D341Med (cell line): ENCODE data around the gene PXDC1.

Experiments
- DNase-seq: peaks from one replicate; pipeline ENCODE4 v3.0.0; 2012; ENCODE audit warnings: low spot score

Gene PXDC1, protein sequence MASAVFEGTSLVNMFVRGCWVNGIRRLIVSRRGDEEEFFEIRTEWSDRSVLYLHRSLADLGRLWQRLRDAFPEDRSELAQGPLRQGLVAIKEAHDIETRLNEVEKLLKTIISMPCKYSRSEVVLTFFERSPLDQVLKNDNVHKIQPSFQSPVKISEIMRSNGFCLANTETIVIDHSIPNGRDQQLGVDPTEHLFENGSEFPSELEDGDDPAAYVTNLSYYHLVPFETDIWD

DNA sequence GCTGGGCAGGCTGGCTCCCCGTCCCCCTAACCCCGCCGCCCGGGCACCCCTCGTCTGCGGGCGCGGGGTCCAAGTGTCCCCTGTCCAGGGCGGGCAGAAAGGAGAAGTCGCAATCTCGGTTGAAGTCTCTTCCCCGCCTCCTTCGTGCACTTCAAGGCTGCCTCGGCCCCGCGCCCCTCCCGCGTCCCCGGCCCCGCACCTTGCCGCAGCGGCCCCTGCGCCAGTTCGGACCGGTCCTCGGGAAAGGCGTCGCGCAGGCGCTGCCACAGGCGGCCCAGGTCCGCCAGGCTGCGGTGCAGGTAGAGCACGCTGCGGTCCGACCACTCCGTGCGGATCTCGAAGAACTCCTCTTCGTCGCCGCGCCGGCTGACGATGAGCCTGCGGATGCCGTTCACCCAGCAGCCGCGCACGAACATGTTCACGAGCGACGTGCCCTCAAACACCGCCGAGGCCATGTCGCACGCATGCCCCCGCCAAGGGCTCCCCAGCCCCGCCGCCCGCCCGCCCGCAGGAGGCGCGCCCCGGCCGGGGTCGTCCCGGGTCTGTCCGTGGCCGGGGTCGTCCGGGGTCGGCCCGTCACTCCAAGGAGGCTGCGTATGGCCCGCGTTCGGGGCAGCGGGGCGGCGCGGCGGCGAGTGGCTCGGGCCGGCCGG lies at the start of gene PXDC1:
TSS of gene PXDC1 (minus strand) at position 637 of the 653 bp plus-strand sequence. CDS start at position 455, 182 bp downstream.
- peak; percentile 79 for DNase-seq

DNA sequence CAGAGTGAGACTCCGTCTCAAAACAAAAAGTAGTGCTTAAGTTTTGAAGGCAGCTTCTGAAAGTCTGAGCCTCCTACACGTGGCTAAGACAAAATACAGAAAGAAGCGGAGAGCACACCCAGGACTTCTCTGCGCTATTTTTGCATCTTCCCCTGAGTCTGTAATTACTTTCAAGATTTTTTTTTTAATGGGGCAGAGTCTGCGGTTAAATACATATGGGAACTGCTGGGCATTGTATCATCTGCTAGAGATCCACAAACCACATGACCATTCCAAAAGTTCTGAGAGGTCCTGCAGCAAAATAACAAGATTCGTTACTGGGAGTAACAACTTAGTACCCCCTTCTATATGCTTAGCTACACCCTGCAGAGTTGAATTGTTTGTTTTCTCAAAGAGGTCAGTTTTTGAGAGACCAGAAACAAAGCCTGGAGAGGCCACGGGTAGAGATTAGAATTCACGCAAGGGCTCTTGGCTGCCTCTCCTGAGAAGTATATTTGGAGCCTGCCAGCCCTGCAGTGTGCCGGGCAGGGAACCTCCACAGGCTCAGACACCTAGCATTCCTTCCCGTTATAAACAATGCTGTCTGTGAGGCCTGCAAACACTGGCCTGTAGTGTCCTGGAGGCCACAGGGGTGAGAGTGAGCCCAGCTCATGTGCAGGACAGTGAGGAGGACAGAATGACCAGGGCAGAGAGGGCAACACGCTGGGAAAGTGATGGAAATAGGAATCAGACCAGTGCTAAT lies 49.5 kb upstream of the PXDC1 start:
- DNase-seq = no peak

DNA sequence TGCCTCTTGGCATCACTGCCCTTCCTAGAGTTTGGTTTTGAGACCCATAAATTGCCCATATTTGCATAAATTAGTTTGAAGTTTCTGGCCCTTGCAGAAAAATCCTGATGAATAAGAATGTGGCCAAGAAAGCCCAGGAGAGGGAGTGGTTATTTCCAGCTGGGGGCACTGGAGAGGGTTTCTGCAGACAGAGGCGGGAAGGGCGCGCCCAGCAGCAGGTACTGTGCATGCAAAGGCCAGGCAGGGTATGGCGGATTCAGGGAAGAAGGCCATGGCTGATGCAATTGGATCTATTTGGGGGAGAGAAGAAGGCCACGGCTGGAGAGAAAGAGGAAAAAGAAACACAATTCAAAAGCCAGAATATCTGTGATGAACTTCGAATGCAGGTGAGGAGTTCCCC lies 48.2 kb upstream of the PXDC1 start:
- no peak for DNase-seq

DNA sequence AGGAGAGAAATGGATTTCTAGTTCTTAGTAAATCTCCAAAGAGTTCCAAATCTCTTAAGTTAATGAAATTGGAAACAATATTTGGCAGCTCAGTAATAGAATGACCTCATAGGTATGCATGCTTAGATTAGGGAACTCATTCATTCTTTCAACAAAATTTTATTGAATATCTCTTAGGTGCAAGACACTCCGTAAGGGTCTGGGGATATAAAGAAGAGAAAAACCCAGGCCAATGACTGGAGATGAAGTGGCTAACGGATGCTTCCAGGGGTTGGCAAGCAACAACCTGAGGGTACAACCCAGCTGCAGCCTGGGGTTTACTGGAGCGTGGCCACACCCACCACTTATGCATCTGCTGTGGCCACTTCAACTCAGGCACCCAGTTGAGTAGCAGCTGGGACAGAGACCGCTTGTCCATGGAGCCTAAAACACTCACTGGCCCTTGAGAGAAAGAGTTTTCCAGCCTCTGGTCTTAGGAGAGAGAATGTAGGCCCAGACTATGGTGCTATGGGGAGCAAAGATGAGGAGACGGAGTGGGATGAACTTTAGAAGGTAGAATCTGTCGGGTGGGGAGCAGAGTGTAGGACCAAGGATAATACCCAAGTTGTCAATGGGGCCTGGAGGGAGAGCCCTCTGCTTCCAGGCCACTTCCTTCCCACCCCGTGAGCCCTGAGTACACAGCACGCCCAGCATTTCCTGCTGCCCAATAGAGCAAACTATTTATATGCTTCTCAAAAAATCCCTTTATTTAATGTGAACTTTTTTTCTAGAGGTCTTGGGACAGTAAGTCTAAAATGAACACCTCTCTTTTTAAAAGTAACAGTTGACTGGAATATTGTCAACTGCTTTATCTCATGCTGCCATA lies 46.8 kb upstream of the PXDC1 start:
- no peak for DNase-seq

DNA sequence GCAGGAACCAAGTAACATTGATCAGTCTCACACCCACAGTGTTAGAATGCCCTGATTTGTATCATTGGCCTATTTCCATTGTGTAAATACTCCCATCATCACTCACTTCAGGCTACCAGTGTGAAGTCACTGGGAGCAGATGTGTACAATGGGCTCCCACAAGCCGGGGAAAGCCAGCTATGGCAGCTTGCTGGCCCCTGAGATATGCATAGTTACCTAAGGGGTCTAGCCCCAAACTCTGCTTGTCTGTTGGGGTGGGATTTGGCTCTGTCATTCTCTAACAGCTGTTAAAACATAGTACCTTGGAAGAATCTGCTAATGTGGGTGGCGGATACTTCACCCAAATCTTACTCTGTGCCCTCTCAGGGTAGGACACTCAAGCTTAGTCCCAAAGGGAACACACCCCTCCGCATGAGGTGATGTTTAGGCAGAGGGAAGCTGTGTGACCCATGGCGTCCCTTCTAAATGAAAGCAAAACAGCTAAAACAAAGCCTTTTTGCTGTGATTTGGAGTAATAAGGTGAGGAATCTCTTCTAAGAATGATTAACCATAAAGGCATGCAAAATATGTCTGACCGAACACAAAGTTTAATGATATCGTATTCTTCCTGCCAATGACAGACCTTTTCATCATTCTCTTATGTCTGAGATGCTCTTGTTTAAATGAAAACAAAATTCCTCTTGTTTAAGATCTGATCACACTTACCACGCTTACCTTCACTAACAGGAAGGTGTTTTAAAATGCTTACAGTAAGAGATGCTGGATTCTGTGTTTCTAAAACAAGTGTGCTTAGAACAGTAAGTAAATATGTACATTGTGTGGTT lies 45.9 kb upstream of the PXDC1 start:
- DNase-seq = no peak

DNA sequence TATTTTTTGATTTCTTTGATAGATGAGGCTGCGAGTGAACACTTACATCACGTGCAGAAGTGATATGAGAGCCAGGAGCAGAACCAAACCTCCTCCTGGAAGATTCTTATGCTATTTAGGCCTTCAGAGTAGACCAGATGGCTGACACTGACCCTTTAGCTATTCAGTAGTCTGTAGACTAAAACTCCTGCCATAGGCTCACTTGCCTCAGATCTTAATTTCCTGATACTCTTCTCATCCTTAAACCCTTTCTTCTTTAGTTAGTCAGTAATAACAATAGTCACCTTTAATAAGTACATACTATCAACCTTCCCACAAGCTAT lies 45.2 kb upstream of the PXDC1 start:
- no peak for DNase-seq

DNA sequence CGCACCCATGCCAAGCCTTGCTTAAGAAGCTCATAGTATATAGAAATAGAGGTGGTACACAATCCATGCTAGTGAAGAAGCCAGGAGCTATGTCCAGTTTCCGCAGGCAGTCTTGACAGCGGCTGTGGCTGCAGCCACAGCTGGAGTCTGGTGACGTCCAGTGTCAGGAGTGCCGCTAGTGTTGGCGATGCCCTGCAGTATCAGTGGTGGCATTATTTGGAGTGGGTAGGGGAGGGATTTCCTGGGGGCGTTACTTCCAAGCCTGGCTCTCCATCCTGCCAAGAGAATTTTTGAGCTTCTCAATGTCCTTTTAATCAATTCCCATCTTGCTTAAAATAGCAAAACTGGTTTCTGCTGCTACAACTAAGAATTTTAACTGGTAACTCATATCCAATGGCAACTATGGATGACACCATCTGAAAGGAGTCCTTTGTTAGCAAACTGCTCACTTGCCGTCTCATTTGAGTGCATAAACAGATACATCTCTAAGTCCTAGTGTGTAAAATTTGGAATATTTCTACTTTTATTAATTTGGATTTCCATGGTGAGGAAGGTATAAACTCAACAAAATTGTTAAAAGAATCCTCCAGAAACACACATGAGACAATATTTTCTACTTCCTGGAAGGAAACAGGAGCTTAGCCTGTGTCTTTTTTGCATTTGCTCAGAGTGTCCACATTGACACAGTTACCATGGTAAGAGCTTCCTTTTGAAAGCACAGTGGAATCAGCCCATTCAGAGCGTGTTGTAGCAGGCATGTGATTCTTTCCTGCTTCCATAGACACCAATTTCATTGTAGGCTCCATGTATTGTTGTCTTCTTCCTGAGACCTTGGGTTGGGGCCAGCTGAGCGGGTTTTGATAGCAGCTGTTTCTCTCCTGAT lies 44.6 kb upstream of the PXDC1 start:
- DNase-seq = no peak

DNA sequence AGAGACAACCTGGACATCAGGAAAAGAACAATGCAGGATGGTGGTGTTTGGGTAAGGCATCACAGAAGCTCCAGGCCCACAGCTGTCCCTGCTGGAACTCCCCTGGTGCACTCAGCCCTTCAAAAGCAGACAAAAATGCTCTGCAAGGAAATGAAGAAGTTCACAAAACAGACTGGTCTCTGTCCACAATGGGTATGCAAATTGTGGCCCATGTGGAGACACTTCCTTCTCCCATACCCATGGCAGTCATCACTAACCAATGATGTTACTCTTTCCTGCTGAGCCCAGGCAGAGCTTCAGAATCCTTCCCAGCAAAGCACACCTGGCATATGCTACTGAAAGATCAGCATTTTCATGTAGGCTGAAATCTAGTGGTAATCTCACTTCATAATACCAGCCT lies 42.6 kb upstream of the PXDC1 start:
- no peak for DNase-seq

DNA sequence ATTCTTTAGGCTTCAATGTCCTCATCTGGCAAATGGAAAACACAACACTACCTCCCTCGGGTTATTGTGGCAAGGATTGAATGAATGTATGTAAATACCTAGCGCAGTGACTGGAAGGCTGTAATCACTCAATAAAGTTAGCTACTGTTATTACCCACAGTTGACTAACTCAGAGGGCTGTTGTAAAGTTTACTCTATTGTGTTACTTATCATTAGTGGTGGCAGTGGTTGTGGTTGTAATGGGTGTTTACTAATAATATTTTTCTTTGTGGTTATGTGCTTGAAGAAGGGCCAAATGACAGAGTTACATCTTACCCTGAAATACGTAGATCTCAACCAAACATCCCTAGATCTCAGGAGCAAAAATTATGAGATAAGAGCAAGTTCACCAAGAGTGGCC lies 42.0 kb upstream of the PXDC1 start:
- no peak for DNase-seq

DNA sequence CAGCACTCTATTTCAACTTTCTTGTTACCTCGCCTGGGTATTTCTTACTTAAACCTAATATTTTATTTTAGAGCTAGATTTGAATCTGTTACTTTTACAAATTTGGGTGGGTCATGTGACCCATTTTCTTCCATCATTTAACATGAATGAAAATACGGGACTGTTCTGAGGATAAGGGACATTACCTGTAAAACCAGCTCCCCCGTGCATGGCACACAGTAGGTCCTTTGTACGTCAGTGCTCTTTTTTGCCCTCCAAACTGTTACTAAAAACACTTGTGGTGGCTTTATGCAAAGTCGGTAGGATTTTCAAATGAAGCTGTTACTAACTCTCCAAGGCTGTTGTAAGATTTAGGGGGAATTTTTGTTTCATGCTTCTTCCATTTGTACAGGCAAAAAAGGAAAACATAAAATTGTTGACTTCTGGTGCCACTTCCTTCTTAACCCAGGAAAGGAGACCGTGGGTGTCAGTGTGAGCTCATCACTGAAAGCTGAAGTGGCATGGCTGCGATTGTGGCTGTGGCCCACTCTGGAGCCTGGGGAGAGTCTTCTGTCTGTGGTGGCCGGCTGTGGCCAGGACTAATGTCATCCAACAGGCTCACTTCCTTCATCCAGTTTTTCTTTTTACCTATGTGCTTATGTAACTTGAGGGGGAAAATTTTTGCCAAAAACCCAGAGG lies 40.2 kb upstream of the PXDC1 start:
- DNase-seq = no peak

DNA sequence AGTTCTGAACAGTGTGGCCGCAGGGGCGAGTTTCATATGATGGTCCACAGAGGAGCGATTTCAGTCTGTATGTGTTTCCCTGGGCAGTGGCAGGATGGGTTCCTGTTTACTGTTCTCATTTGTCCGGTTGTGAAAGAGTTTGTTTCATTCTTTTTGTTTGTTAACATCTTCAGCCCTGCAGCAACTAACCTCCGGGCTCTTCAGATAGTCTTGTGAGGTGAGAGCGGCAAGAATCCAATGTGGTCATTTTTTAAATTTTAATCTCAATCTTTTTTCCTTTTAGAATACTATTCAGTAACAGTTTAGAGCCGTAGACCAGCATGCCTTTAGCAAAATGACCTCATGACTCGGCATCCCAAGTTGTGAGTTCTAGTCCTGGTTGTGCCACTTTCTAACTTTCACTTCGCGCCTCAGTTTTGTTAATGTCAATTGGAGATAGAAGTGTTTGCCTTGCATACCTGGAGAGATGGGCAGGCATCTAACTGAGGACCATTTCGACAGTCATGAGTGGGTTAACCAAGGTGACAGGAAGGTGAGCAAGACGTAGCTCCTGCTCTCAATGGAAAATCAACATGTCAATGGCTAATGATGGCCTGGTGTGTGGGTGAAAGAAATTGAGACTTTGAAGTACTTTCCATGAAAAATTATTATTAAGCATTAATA lies 38.5 kb upstream of the PXDC1 start:
- no peak for DNase-seq

DNA sequence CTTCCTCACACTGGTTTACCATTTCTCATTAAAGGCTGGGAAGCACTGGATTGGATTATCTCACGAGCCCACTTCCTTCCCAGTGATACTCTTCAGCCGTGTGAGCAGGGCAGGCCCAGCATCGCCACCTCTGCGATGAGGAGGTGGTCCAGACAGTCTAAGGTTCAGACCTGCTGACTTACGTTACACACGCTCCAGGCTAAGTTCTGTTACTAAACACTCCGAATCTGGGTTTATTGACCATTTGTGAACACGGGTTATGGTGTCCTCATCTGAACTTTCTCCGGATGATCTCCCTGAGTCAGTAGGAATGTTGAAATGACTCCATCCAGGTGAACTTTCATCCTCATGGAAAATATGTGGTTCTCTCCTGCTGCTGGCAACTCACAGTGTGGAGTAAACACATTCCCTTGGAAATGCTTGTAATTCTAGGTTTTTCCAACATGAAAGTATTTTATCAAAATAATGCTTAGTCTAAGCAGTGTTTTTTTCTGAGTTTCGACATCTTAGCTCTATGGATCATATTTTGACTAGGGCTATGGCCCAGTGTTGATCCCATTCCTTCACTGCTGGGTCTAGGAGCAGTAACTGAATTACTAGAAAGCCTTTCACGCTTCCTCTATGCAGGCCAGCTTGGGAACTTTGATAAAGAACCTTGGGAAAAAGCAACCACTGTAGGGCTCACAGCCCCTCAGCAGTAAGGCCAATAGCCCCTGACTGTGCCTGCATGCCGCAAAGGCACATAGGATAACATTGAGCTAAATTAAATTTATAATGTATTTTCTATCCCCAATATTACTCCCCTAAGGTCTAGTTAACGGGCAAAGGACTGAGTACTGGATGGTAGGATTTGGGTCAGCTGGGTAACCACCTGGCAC lies 37.7 kb upstream of the PXDC1 start:
- no peak for DNase-seq

DNA sequence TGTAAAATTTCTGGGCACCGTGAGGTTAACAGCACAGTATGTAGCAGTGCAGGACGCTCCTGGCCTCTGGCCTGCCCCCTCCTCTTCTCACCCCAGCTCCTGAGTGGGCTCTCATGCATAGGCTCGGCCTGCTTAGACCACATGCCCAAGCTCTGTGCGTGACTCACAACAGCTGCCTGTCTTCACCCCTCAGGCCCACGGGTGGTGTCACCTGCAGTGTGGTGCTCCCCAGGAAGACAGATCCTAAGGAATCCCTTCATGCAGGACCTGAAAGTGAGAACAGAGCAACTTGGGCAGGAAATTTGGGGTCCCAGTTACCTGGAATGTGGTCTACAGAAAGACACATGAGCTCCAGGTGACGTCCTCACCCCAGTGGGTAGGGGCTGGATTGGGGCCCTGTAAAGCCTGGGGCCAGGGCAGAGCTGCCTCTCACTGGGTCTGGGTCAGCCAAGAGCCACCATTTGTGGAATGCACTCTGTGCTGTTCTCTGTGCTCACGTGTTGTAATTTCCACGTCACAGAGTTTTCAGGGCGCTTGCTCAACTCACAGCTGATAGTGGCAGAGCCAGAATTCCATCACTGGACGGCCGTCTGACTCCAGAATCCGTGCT lies 37.0 kb upstream of the PXDC1 start:
- no peak for DNase-seq

DNA sequence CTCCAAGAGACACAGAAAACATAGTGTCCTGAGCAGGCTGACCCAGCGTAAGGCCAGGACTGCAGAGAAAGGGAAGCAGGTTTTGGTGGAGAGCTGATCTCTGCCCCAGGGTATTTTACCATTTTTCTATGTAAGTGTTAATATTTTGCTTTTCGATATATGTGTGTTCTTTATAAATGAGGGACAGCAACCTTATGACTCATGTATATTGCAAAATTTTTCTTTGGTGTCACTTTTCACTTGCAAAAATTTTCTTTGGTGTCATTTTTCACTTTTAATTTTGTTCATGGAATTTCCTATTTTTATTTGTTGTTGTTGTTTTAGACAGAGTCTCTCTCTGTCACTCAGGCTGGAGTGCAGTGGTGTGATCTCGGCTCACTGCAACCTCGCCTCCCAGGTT lies 34.6 kb upstream of the PXDC1 start:
- no peak for DNase-seq

DNA sequence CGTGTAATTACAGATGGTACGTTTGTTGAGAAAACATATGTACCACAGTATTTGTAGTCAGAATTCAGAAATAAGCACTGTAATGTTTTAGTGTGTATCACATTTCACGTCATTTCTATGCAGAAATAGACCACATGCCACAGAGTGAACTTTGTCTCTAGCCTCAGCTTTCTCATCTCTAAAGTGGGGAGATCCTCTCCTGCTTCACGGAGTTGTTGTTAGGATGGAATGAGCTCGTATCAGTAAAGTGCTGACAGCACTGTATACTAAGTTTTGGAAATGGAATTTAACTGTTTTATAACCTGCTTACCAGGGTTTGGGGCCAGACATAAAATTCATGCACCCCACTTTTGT lies 34.2 kb upstream of the PXDC1 start:
- DNase-seq = no peak

DNA sequence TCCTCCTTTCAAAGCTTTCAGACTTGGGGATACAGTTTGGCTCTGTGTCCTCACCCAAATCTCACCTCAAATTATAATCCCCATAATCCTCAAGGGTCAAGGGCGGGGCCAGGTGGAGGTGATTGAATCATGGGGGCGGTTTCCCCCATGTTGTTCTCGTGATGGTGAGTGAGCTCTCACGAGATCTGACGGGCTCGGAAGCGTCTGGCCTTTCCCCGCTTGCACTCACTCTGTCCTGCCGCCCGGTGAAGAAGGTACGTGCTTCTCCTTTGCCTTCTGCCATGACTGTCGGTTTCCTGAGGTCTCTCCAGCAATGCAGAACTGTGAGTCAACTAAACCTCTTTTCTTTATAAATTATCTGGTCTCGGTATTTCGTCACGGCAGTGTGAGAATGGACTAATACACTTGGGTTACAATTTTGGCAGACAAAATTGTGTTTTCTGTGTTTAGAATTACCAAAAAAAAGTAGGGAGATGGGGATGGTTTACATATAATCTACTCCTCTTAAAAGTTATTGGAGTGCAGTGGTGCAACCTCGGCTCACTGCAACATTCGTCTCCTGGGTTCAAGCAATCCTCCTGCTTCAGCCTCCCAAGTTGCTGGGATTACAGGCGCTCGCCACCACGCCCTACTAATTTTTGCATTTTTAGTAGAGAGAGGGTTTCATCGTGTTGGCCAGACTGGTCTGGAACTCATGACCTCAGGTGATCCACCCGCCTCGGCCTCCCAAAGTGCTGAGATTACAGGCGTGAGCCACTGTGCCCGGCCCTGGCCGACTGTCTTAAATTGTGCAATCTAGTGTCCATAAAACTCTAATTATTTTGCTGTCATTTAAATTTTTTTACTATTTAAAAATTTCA lies 33.6 kb upstream of the PXDC1 start:
- DNase-seq = no peak

DNA sequence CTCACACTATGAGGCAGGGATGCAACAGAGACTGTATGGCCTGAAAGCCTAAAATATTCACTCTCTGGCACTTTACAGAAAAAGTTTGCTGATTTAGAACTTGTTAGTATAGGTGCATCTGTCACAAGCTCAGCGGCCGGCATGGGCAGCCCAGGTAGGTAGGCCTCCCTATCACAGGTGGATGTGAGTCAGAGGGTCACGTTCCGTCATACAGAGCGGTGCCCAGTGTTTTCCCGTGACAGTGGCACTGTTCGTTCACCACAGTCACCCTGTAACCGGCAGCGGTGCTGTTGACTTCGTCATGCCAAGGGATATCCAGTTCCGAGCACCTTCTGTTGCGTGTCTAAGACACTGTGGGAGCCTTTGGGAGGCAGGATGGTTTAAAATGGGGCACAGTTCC lies 32.9 kb upstream of the PXDC1 start:
- DNase-seq = no peak
